Measurements from ENCODE around the gene MEIKIN. TPM values are rescaled to one million over a fixed set of nuclear protein-coding genes. Genes with fewer than 3 reads are reported as not detected.

The MEIKIN gene
- total and polyA plus RNA-seq, 2 of the 8 experiments (the other 6 are each of a cell fraction or from before 2014, with no cell fraction given): not detected

DNA sequence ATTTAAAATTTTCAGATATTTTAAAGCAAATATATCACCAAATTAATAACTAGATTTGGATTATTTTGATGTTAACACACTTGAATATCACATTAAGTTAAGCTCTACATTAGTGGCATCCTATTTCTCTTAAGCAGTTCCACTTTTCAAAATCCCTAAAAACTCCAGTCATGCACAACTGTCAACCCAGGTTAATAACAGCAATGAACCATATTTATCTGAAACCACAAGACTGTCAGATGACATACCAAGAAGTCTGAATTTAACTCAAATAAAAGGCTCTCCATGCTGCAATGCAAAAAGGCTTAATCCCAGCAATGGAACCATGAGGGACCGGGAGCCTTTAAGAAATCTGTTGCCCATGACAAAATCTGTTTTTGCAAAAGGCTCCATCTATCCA is 176.1 kb downstream of the MEIKIN start:
- H2BK5ac ChIP-seq (ENCODE audit: low read depth, low read length): no peak overlapping the region
- no peaks in the 10 kb centered on the region for H3K36me3 ChIP-seq (ENCODE audit: control insufficient read depth in 2 of 4, insufficient read depth in 4 of 4, low read length in 3 of 4)
- no peak overlapping the region for H3K23ac ChIP-seq (ENCODE audit: insufficient read length)
- ChIA-PET POLR2A (ENCODE audit: partially characterized antibody) (no interaction called here), CTCF (ENCODE audit: partially characterized antibody) (interaction anchor here (0.5 kb wide), 1 partner anchor 640 kb away, joined by 3 read pairs; no protein-coding TSS in a partner anchor)
- no peak overlapping the region for H3K14ac ChIP-seq (ENCODE audit: insufficient read length)
- no peak overlapping the region for H3K4me3 ChIP-seq (ENCODE audit: extremely low read depth in 1 of 4, insufficient read depth in 2 of 4, low read depth in 3 of 4, low read length in 4 of 4)
- no peaks in the 10 kb centered on the region for H3K9me3 ChIP-seq (ENCODE audit: insufficient read depth in 2 of 2, low read depth in 1 of 2, low read length in 1 of 2)
- no peak overlapping the region for H2AK5ac ChIP-seq (ENCODE audit: low read depth, low read length)
- H4K8ac ChIP-seq (ENCODE audit: extremely low read depth, insufficient read depth, low read length): no peak overlapping the region
- H2BK15ac ChIP-seq (ENCODE audit: low read length): no peak overlapping the region
- DNase-seq (ENCODE audit: low read depth in 1 of 2, low spot score in 2 of 2) (no peak), FAIRE-seq (no peak)
- H2BK12ac ChIP-seq (ENCODE audit: low read depth, low read length): no peak overlapping the region
- H2BK20ac ChIP-seq (ENCODE audit: low read length): no peak overlapping the region
- H3K56ac ChIP-seq (replicated peaks; ENCODE audit: insufficient read length, low read depth, low read length): no peak overlapping the region
- H3K23me2 ChIP-seq (ENCODE audit: low read depth, low read length): no peaks in the 10 kb centered on the region
- no peak overlapping the region for H3K18ac ChIP-seq (ENCODE audit: extremely low read depth, low read length)
- peaks cover 0 to 85% of the 10 kb centered on the region in 2 experiments; a peak in 3 of 4 replicates for H3K79me2 ChIP-seq (ENCODE audit: control insufficient read depth in 1 of 2, insufficient read depth in 2 of 2, low read length in 2 of 2)
- H3K4me2 ChIP-seq (ENCODE audit: insufficient read depth in 1 of 2, low read depth in 2 of 2, low read length in 2 of 2): no peak overlapping the region
- H2AFZ ChIP-seq (ENCODE audit: low read length): no peak overlapping the region
- no peaks in the 10 kb centered on the region for H3K27me3 ChIP-seq (replicated peaks in 1 of 4; ENCODE audit: control insufficient read depth in 3 of 4, extremely low read depth in 1 of 4, insufficient read depth in 3 of 4, low read length in 3 of 4)
- no peak overlapping the region for H2BK120ac ChIP-seq (replicated peaks; ENCODE audit: low read depth, low read length)
- no peak overlapping the region for H3K4ac ChIP-seq (replicated peaks; ENCODE audit: insufficient read length, low read depth, low read length)
- H3K79me1 ChIP-seq (ENCODE audit: low read depth, low read length): no peaks in the 10 kb centered on the region; the same call in none of the 2 replicates
- no peak overlapping the region for H3K9ac ChIP-seq (replicated peaks in 1 of 4; ENCODE audit: extremely low read depth in 1 of 4, low read depth in 3 of 4, low read length in 3 of 4)
- no peak overlapping the region for H3K27ac ChIP-seq (ENCODE audit: low read depth, low read length)
- H4K5ac ChIP-seq (ENCODE audit: insufficient read length, low read depth, low read length): no peak overlapping the region
- no peak overlapping the region for H4K91ac ChIP-seq (replicated peaks; ENCODE audit: insufficient read length, low read length)
- no peaks in the 10 kb centered on the region for H3K4me1 ChIP-seq (replicated peaks in 1 of 4; ENCODE audit: control insufficient read depth in 3 of 4, insufficient read depth in 4 of 4, low read length in 3 of 4)
- 90% methylated on average over 1 of the region's 1 CpG; no CpG with 5 or more reads in 1 of the 2 experiments for WGBS, 2 experiments (ENCODE audit: extremely low coverage in 1 of 2, insufficient coverage in 1 of 2, insufficient read length in 1 of 2, insufficient replicate concordance in 2 of 2, low coverage in 1 of 2, low lambda C conversion rate in 2 of 2, missing lambda C conversion rate in 1 of 2)
- peaks cover 4 to 5% of the 10 kb centered on the region in 2 experiments for H4K20me1 ChIP-seq (replicated peaks in 1 of 2; ENCODE audit: control insufficient read depth in 1 of 2, insufficient read depth in 2 of 2, low read length in 2 of 2)
- TF ChIP-seq SAP30 (IDR thresholded peaks at IDR 0.05; ENCODE audit: insufficient read depth, insufficient replicate concordance, low read length): no peak
- no peak for TF ChIP-seq BCL11A (IDR thresholded peaks at IDR 0.05; ENCODE audit: low read depth in 2 of 2, low read length in 2 of 2)
- TF ChIP-seq EP300 (IDR thresholded peaks at IDR 0.05; ENCODE audit: borderline replicate concordance in 1 of 2, low read depth in 2 of 2, low read length in 2 of 2): no peak
- TF ChIP-seq BACH1 (IDR thresholded peaks at IDR 0.05; ENCODE audit: low read length): no peak
- TF ChIP-seq SP2 (IDR thresholded peaks at IDR 0.05; ENCODE audit: low read length): no peak
- TF ChIP-seq SIX5 (IDR thresholded peaks at IDR 0.05; ENCODE audit: low read depth, low read length): no peak
- no peak for TF ChIP-seq CHD2 (IDR thresholded peaks at IDR 0.05; ENCODE audit: low read length)
